SK-N-SH (cell line): Measurements from ENCODE around the gene ZNF74. TPM values are rescaled to one million over a fixed set of nuclear protein-coding genes. Genes with fewer than 3 reads are reported as not detected.

Experiments
- CTCF ChIA-PET: fragments of 300-600, 350-600 bp; formaldehyde crosslinking; extraction: SDS; loops from one replicate; lab custom pipeline; 2021; lab: Yijun Ruan, JAX
- POLR2A ChIA-PET: fragments of 350-600 bp; sonication (Branson Sonifier 250); formaldehyde crosslinking; extraction: SDS; loops from one replicate; lab custom pipeline; 2020; ENCODE audit warnings: antibody characterized with exemption, inconsistent platforms; lab: Yijun Ruan, JAX
- DNase-seq: peaks from one replicate; pipeline ENCODE4 v3.0.0; 2012
- H2AFZ ChIP-seq: fragments of 200-600 bp; sonication (generic); 2 replicates; pipeline ENCODE4 v1.8.1; 2016; ENCODE audit warnings: antibody characterized with exemption, mild to moderate bottlenecking, low read depth
- H3F3A ChIP-seq: fragments of 200-600 bp; sonication (generic); replicated peaks from 2 replicates; pipeline ENCODE3; 2016; ENCODE audit warnings: antibody characterized with exemption, mild to moderate bottlenecking; ENCODE audit not compliant: insufficient read depth
- H3K27ac ChIP-seq, 2 experiments: fragments of 200-500 bp in 1 of 2; fragments of 200-600 bp in 1 of 2; sonication (Bioruptor generic) in 1 of 2; sonication (generic), shearing (Covaris generic) in 1 of 2; 2 replicates each; pipeline versions ENCODE4 v1.5.1 to v1.6.1; 2014 to 2016; ENCODE audit warnings: low read depth in 2 of 2, inconsistent platforms in 1 of 2, low read length in 1 of 2, mild to moderate bottlenecking in 1 of 2, mixed read lengths in 1 of 2
- H3K27me3 ChIP-seq: fragments of 200-600 bp; sonication (generic), shearing (Covaris generic); 2 replicates; pipeline ENCODE4 v1.6.1; 2016; ENCODE audit warnings: mixed run types; ENCODE audit not compliant: insufficient read depth
- H3K36me3 ChIP-seq, 2 experiments: fragments of 200-500 bp in 1 of 2; fragments of 200-600 bp in 1 of 2; sonication (Bioruptor generic) in 1 of 2; sonication (generic) in 1 of 2; replicated peaks in 1 of 2; 2 replicates each; pipeline versions ENCODE3 to v1.5.1; 2014 to 2016; ENCODE audit warnings: low read length in 1 of 2, mild to moderate bottlenecking in 1 of 2; ENCODE audit not compliant: insufficient read depth in 2 of 2, control insufficient read depth in 1 of 2
- H3K4me1 ChIP-seq, 2 experiments: fragments of 200-500 bp in 1 of 2; fragments of 200-600 bp in 1 of 2; sonication (Bioruptor generic) in 1 of 2; sonication (generic), shearing (Covaris generic) in 1 of 2; 2 replicates each; pipeline versions ENCODE4 v1.5.1 to v1.6.1; 2014 to 2016; ENCODE audit warnings: low read depth in 1 of 2, low read length in 1 of 2, mixed run types in 1 of 2; ENCODE audit not compliant: insufficient read depth in 2 of 2, control insufficient read depth in 1 of 2
- H3K4me2 ChIP-seq: fragments of 200-600 bp; sonication (generic), shearing (Covaris generic); 2 replicates; pipeline ENCODE4 v1.6.1; 2017; ENCODE audit warnings: mixed run types
- H3K4me3 ChIP-seq, 2 experiments: fragments of 200-500 bp in 1 of 2; fragments of 200-600 bp in 1 of 2; sonication (Bioruptor generic) in 1 of 2; sonication (generic), shearing (Covaris generic) in 1 of 2; 2 replicates each; pipeline versions ENCODE4 v1.5.1 to v1.8.1; 2014 to 2016; ENCODE audit warnings: low read depth in 2 of 2, inconsistent platforms in 1 of 2, low read length in 1 of 2, mild to moderate bottlenecking in 1 of 2, mixed read lengths in 1 of 2, moderate library complexity in 1 of 2
- H3K79me2 ChIP-seq: fragments of 200-600 bp; sonication (generic); 2 replicates; pipeline ENCODE4 v1.8.1; 2017; ENCODE audit warnings: mild to moderate bottlenecking; ENCODE audit not compliant: insufficient read depth
- H3K9ac ChIP-seq: fragments of 200-600 bp; sonication (generic); 2 replicates; pipeline ENCODE4 v1.6.1; 2017; ENCODE audit warnings: mixed run types
- H3K9me2 ChIP-seq: fragments of 200-600 bp; sonication (generic); 2 replicates; pipeline ENCODE4 v1.6.1; 2017; ENCODE audit warnings: mixed run types
- H3K9me3 ChIP-seq: fragments of 200-600 bp; sonication (generic); 2 replicates; pipeline ENCODE4 v1.6.1; 2017; ENCODE audit warnings: mixed run types, mild to moderate bottlenecking, moderate library complexity
- H4K20me1 ChIP-seq: fragments of 200-600 bp; sonication (generic); 2 replicates; pipeline ENCODE4 v1.6.1; 2017; ENCODE audit warnings: mild to moderate bottlenecking, mixed run types; ENCODE audit not compliant: insufficient read depth
- EZH2phosphoT487 ChIP-seq: fragments of 200-600 bp; sonication (generic); IDR thresholded peaks from 2 replicates; pipeline ENCODE4 v1.6.1; 2017; ENCODE audit warnings: low read depth, mixed run types, mild to moderate bottlenecking, antibody characterized with exemption, moderate library complexity, borderline replicate concordance
- GATA2 ChIP-seq: sonication (generic); formaldehyde crosslinking; IDR thresholded peaks from 2 replicates; pipeline ENCODE4 v1.5.0; 2020; ENCODE audit warnings: mild to moderate bottlenecking, missing genetic modification reagents
- MEF2A ChIP-seq: IDR thresholded peaks from 2 replicates; pipeline ENCODE4 v1.4.0; 2012; ENCODE audit warnings: low read depth, borderline replicate concordance
- RFX5 ChIP-seq: IDR thresholded peaks from 2 replicates; pipeline ENCODE4 v1.6.1; 2012; ENCODE audit warnings: mild to moderate bottlenecking, improper control_type of control experiment, low read length
- SIN3A ChIP-seq: IDR thresholded peaks from 2 replicates; pipeline ENCODE4 v1.6.1; 2012; ENCODE audit warnings: low read depth, mild to moderate bottlenecking, low read length, moderate library complexity, borderline replicate concordance
- SMC3 ChIP-seq: IDR thresholded peaks from 2 replicates; pipeline ENCODE4 v1.6.1; 2012; ENCODE audit warnings: low read depth, low read length, improper control_type of control experiment
- ZBTB33 ChIP-seq: IDR thresholded peaks from 2 replicates; pipeline ENCODE4 v1.4.0; 2012; ENCODE audit warnings: low read depth, borderline replicate concordance
- WGBS: methylation state at CpG from one replicate; pipeline ENCODE4 v1.1.6; 2017; ENCODE audit warnings: low lambda C conversion rate; 5-methylcytosine and 5-hydroxymethylcytosine counted together
- polyA plus RNA-seq, 3 experiments: library from polyadenylated mRNA; depleted of rRNA; stranded (reverse); fragments of >200 nt; gene quantifications; 2 replicates each; pipeline ENCODE4 v1.2.3, GENCODE V29; 2012

ZNF74 gene
- polyA plus RNA-seq, 1 of the 3 experiments (the other 2 are of a cell fraction), result 8.0 TPM

- H2AFZ ChIP-seq, result no peak overlapping the region
- no peaks in the 10 kb centered on the region for H3K4me1 ChIP-seq
- H3K36me3 ChIP-seq, result peaks cover 0 to under 1% of the 10 kb centered on the region in 2 experiments
- H4K20me1 ChIP-seq, result no peaks in the 10 kb centered on the region
- H3K9ac ChIP-seq, result no peak overlapping the region
- no peaks in the 10 kb centered on the region for H3K79me2 ChIP-seq
- H3K9me2 ChIP-seq, result no peaks in the 10 kb centered on the region
- no peaks in the 10 kb centered on the region for H3K9me3 ChIP-seq
- WGBS, result 85% methylated on average over 10 of the region's 10 CpGs
- no peak for TF ChIP-seq EZH2phosphoT487
- no peak overlapping the region for H3K27ac ChIP-seq
- DNase-seq, result no peak
- CTCF ChIA-PET, result interaction anchor here (1.0 to 1.6 kb wide), 3 partner anchors 31 to 84 kb away, joined by 3 to 8 read pairs (median 3); no protein-coding TSS in a partner anchor
- POLR2A ChIA-PET, result no interaction called here
- no peaks in the 10 kb centered on the region for H3F3A ChIP-seq
- no peaks in the 10 kb centered on the region for H3K27me3 ChIP-seq
- no peak overlapping the region for H3K4me2 ChIP-seq
- no peak overlapping the region for H3K4me3 ChIP-seq
Measured at GRCh38 chr22:20412474-20413216, 18.7 kb downstream of the ZNF74 start.

GRCh38 chr22:20413217-20414058 is 19.5 kb downstream of the ZNF74 start:
- Histone ChIP-seq H3K9ac (no peak overlapping the region), H3K4me1 (no peaks in the 10 kb centered on the region; a peak in 1 of 4 replicates), H3K27ac (no peak overlapping the region), H4K20me1 (no peaks in the 10 kb centered on the region), H2AFZ (no peak overlapping the region), H3K4me3 (no peak overlapping the region), H3K4me2 (no peak overlapping the region), H3K27me3 (no peaks in the 10 kb centered on the region), H3K9me3 (no peaks in the 10 kb centered on the region), H3K9me2 (no peaks in the 10 kb centered on the region), H3F3A (no peaks in the 10 kb centered on the region), H3K79me2 (no peaks in the 10 kb centered on the region), H3K36me3 (no peaks in the 10 kb centered on the region)
- WGBS, result 90% methylated on average over 9 of the region's 9 CpGs
- CTCF ChIA-PET, result interaction anchor here (1.0 kb wide), 1 partner anchor 83 kb away, joined by 3 read pairs; no protein-coding TSS in a partner anchor
- TF ChIP-seq EZH2phosphoT487 (no peak), SIN3A (no peak), RFX5 (no peak), GATA2 (no peak), ZBTB33 (no peak)
- no peak for DNase-seq
- POLR2A ChIA-PET, result no interaction called here

GRCh38 chr22:20414059-20414440 is 20.1 kb downstream of the ZNF74 start:
- Histone ChIP-seq H3K79me2 (no peaks in the 10 kb centered on the region), H2AFZ (no peak overlapping the region), H4K20me1 (no peaks in the 10 kb centered on the region), H3K27ac (no peak overlapping the region), H3F3A (no peaks in the 10 kb centered on the region), H3K27me3 (no peaks in the 10 kb centered on the region), H3K4me3 (no peak overlapping the region), H3K36me3 (no peaks in the 10 kb centered on the region), H3K9me3 (no peaks in the 10 kb centered on the region), H3K9ac (no peak overlapping the region), H3K4me1 (no peaks in the 10 kb centered on the region; a peak in 1 of 4 replicates), H3K9me2 (no peaks in the 10 kb centered on the region), H3K4me2 (no peak overlapping the region)
- ChIA-PET CTCF (no interaction called here), POLR2A (no interaction called here)
- TF ChIP-seq SMC3 (no peak), MEF2A (no peak)
- 83% methylated on average over 5 of the region's 5 CpGs for WGBS
- DNase-seq, result no peak
